Inflammatory macrophage treated with lipopolysaccharide for 1 hour (primary cell): ENCODE data around the gene NRXN3.

Experiments
- DNase-seq, 2 donors: peaks; one replicate each; pipeline ENCODE4 v3.0.0-alpha.2; 2020 to 2022

NRXN3 gene

GRCh38 chr14:79575032-79575431, 1404.9 kb downstream of the NRXN3 start:
- DNase-seq = no peak

- no peak for DNase-seq
Observed at GRCh38 chr14:79576424-79576823, 1406.3 kb downstream of the NRXN3 start.

GRCh38 chr14:79578470-79578869, 1408.3 kb downstream of the NRXN3 start:
- no peak for DNase-seq

- DNase-seq = no peak
Observed at GRCh38 chr14:79580414-79580813, 1410.2 kb downstream of the NRXN3 start.

GRCh38 chr14:79580906-79581305, 1410.7 kb downstream of the NRXN3 start:
- DNase-seq = no peak

GRCh38 chr14:79581912-79582576, 1411.9 kb downstream of the NRXN3 start:
- DNase-seq = no peak

- no peak for DNase-seq
Observed at GRCh38 chr14:79583738-79584408, 1413.7 kb downstream of the NRXN3 start.

GRCh38 chr14:79584679-79585078, 1414.5 kb downstream of the NRXN3 start:
- no peak for DNase-seq

- no peak for DNase-seq
Observed at GRCh38 chr14:79585845-79586244, 1415.7 kb downstream of the NRXN3 start.

GRCh38 chr14:79586416-79586815, 1416.2 kb downstream of the NRXN3 start:
- DNase-seq = no peak

- no peak for DNase-seq
Observed at GRCh38 chr14:79586989-79587598, 1416.9 kb downstream of the NRXN3 start.

GRCh38 chr14:79587875-79588274, 1417.7 kb downstream of the NRXN3 start:
- DNase-seq = no peak

GRCh38 chr14:79588398-79588797, 1418.2 kb downstream of the NRXN3 start:
- no peak for DNase-seq

GRCh38 chr14:79596551-79596950, 1426.4 kb downstream of the NRXN3 start:
- DNase-seq = no peak

GRCh38 chr14:79597566-79597965, 1427.4 kb downstream of the NRXN3 start:
- no peak for DNase-seq

- DNase-seq = no peak
Observed at GRCh38 chr14:79598339-79598738, 1428.2 kb downstream of the NRXN3 start.

GRCh38 chr14:79599239-79599638, 1429.1 kb downstream of the NRXN3 start:
- no peak for DNase-seq

GRCh38 chr14:79600406-79600805, 1430.2 kb downstream of the NRXN3 start:
- no peak for DNase-seq

GRCh38 chr14:79601579-79601978, 1431.4 kb downstream of the NRXN3 start:
- DNase-seq = no peak

GRCh38 chr14:79602045-79602444, 1431.9 kb downstream of the NRXN3 start:
- no peak for DNase-seq

GRCh38 chr14:79602742-79603141, 1432.6 kb downstream of the NRXN3 start:
- DNase-seq = no peak

GRCh38 chr14:79605849-79606248, 1435.7 kb downstream of the NRXN3 start:
- no peak for DNase-seq

- DNase-seq = no peak
Observed at GRCh38 chr14:79608446-79608845, 1438.3 kb downstream of the NRXN3 start.

- DNase-seq = no peak
Observed at GRCh38 chr14:79613625-79614024, 1443.5 kb downstream of the NRXN3 start.
